ENCODE results near the gene OTUB1. TPM values are rescaled to one million over a fixed set of nuclear protein-coding genes. Genes with fewer than 3 reads are reported as not detected.
A peak's percentile ranks its signal among the peaks of the same experiment; 100 is the strongest.

OTUB1 gene
- total RNA-seq, 1 donor from 2014 or later = 52.2 TPM

- DNase-seq (ENCODE audit: low spot score) = no peak
- Mint-ChIP-seq H3K4me3 (ENCODE audit: unreplicated experiment) (no peak overlapping the region), H3K27me3 (ENCODE audit: low read depth) (peaks cover 12% of the 10 kb centered on the region), H3K27ac (ENCODE audit: unreplicated experiment) (no peak overlapping the region), H3K9me3 (ENCODE audit: low read depth) (no peaks in the 10 kb centered on the region), H3K36me3 (ENCODE audit: low read depth) (peaks cover 1% of the 10 kb centered on the region), H3K4me1 (ENCODE audit: low read depth) (peaks cover 5% of the 10 kb centered on the region)
- TF ChIP-seq CTCF (IDR thresholded peaks at IDR 0.05) = no peak
These were observed 45.8 kb downstream of the OTUB1 start for GRCh38 chr11:64032050-64032449.

GRCh38 chr11:64034411-64034811 is 48.2 kb downstream of the OTUB1 start:
- DNase-seq (ENCODE audit: low spot score) = no peak
- Mint-ChIP-seq H3K36me3 (ENCODE audit: low read depth) (peaks cover 1% of the 10 kb centered on the region), H3K27me3 (ENCODE audit: low read depth) (peaks cover 12% of the 10 kb centered on the region), H3K4me1 (ENCODE audit: low read depth) (peaks cover 5% of the 10 kb centered on the region), H3K4me3 (ENCODE audit: unreplicated experiment) (peak overlapping the region; percentile 68), H3K9me3 (ENCODE audit: low read depth) (no peaks in the 10 kb centered on the region), H3K27ac (ENCODE audit: unreplicated experiment) (no peak overlapping the region)
- no peak for TF ChIP-seq CTCF (IDR thresholded peaks at IDR 0.05)

- Mint-ChIP-seq H3K9me3 (ENCODE audit: low read depth) (no peaks in the 10 kb centered on the region), H3K27me3 (ENCODE audit: low read depth) (peaks cover 10% of the 10 kb centered on the region), H3K27ac (ENCODE audit: unreplicated experiment) (no peak overlapping the region), H3K36me3 (ENCODE audit: low read depth) (peaks cover 1% of the 10 kb centered on the region), H3K4me1 (ENCODE audit: low read depth) (peaks cover 5% of the 10 kb centered on the region), H3K4me3 (ENCODE audit: unreplicated experiment) (peak overlapping the region; percentile 68)
- no peak for TF ChIP-seq CTCF (IDR thresholded peaks at IDR 0.05)
- no peak for DNase-seq (ENCODE audit: low spot score)
These were observed 48.9 kb downstream of the OTUB1 start for GRCh38 chr11:64035081-64035524.

- no peak for TF ChIP-seq CTCF (IDR thresholded peaks at IDR 0.05)
- Mint-ChIP-seq H3K27me3 (ENCODE audit: low read depth) (peaks cover 10% of the 10 kb centered on the region), H3K4me1 (ENCODE audit: low read depth) (peaks cover 5% of the 10 kb centered on the region), H3K36me3 (ENCODE audit: low read depth) (no peaks in the 10 kb centered on the region), H3K4me3 (ENCODE audit: unreplicated experiment) (peak within 1 kb of the TSS; percentile 68), H3K9me3 (ENCODE audit: low read depth) (no peaks in the 10 kb centered on the region), H3K27ac (ENCODE audit: unreplicated experiment) (no peak within 1 kb of the TSS)
- DNase-seq (ENCODE audit: low spot score) = no peak
These were observed 49.3 kb downstream of the OTUB1 start, which contains the start of gene FLRT1 for GRCh38 chr11:64035576-64035975. FLRT1 (plus strand) TSS chr11:64035931; CDS start chr11:64116268, 80,337 bp downstream.

GRCh38 chr11:64036087-64037026 is 50.1 kb downstream of the OTUB1 start:
- TF ChIP-seq CTCF (IDR thresholded peaks at IDR 0.05) = peak; percentile 46
- Mint-ChIP-seq H3K4me1 (ENCODE audit: low read depth) (peaks cover 5% of the 10 kb centered on the region), H3K27ac (ENCODE audit: unreplicated experiment) (no peak overlapping the region), H3K36me3 (ENCODE audit: low read depth) (no peaks in the 10 kb centered on the region), H3K27me3 (ENCODE audit: low read depth) (peaks cover 11% of the 10 kb centered on the region), H3K4me3 (ENCODE audit: unreplicated experiment) (no peak overlapping the region), H3K9me3 (ENCODE audit: low read depth) (no peaks in the 10 kb centered on the region)
- no peak for DNase-seq (ENCODE audit: low spot score)

Measured in chondrocyte (in vitro differentiated cells).